LNCAP (cell line): ENCODE measurements around the gene TUBA1C.

Experiments used
- TF ChIP-seq, protein P1 (sequence below): fragments of 450-650 bp; IDR thresholded peaks from 2 replicates; pipeline ENCODE4 v1.5.1; 2017; ENCODE audit warnings: mild to moderate bottlenecking

TUBA1C gene

DNA sequence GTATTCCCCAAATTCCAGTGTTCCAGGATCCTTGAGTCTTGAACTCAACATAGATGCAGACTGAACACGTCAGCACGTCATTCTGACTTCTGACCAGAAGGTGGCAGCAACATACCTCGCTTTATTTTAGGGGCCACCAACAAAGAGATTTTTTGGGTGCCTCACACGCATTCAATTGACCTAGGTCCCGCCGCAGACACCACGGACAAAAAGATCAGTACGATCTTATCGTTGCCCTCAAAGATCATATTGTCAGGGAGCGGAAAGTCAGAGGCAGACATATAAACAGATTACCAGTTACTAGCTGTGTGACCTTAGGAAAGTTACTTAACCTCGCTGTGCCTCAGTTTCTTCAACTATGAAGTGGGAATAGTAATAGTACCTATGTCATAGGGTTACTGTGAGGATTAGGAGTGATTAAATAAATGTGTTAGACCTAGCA is 23.6 kb downstream of the TUBA1C start:
- TF ChIP-seq, protein P1, sequence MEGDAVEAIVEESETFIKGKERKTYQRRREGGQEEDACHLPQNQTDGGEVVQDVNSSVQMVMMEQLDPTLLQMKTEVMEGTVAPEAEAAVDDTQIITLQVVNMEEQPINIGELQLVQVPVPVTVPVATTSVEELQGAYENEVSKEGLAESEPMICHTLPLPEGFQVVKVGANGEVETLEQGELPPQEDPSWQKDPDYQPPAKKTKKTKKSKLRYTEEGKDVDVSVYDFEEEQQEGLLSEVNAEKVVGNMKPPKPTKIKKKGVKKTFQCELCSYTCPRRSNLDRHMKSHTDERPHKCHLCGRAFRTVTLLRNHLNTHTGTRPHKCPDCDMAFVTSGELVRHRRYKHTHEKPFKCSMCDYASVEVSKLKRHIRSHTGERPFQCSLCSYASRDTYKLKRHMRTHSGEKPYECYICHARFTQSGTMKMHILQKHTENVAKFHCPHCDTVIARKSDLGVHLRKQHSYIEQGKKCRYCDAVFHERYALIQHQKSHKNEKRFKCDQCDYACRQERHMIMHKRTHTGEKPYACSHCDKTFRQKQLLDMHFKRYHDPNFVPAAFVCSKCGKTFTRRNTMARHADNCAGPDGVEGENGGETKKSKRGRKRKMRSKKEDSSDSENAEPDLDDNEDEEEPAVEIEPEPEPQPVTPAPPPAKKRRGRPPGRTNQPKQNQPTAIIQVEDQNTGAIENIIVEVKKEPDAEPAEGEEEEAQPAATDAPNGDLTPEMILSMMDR: peak; percentile 89

DNA sequence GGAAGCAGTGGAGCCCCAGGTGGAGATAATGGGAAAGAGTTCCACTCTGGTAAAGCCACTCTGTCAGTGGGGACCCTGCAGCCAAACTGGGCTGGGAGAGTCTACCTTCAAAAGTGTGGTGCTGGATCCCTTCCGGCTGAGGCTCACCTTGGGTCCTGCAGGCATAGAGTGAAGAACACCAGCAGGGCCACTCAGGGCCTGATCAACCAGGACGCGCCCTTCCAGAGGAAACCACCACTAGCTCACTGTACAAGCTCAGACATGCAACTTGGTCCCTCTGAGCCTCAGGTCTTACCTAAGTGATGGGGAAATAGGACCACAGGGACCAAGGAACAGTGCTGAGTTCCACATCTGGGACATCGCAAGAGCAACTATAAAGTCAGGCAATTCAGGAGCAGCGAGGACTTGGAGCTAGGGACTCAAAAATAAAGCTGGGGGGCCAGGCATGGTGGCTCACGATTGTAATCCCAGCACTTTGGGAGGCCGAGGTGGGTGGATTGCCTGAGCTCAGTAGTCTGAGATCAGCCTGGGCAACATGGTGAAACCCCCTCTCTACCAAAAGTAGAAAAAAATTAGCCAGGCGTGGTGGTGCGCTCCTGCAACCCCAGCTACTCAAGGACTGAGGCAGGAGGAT is 24.2 kb downstream of the TUBA1C start:
- TF ChIP-seq, protein P1: no peak

DNA sequence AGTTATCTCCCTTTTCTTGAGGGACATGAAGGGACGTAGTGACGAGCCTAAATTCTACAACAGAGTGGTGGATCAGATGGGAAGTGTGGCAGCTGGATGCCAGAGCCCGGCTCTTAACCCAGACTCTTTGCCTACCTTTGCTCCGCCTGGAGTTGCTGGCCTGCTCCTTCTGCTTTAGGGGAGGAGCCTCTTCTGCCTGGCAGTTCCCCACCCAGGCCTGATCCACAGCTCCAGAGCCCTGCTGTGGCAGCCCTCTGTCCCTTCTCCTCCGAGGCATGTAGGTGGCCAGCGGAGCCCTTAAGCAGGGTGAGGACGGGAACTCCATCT is 27.8 kb downstream of the TUBA1C start:
- TF ChIP-seq, protein P1: no peak

DNA sequence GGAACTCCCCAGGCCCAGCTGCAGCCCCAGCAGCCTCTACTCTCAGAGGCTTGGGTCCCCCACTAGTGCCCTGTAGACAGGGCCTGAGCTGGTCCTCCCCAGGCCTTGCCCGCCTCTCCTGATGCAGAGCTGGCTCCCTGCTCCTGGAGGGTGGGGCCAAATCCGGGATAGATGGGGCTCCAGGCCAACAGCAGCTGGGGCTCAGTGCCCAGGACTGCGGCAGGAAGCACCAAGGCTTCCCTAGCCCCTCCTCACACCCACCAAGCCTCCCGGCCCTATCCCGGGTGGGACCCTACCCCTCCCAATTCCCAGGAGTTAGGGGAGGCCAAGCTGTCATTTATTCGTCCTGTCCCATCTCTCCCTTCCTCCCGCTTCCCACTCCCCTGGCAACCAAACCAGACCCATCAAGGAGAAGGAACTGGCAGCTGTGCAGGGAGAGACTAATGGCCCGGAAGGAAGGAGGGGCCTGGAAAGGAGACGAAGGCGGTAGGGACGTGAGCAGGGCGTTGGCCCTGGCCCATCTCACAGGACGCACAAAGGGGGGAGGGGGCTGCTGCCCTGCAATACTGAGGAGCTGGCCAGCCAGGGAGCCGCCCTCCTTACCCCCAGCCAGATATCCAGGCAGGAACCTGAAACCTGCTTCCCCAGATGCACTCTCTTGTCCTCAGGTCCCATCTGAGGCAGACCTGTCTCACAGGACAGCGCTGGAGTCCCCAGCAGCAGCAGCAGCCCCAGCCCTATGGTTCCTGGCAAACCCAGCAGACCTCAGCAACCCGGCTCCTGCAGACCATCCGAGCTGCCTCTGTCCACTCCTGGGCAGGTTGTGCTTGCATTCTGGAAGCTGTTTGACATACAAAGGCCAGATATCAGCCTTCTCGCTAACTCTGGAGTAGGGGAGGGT is 28.4 kb downstream of the TUBA1C start:
- TF ChIP-seq, protein P1: no peak

DNA sequence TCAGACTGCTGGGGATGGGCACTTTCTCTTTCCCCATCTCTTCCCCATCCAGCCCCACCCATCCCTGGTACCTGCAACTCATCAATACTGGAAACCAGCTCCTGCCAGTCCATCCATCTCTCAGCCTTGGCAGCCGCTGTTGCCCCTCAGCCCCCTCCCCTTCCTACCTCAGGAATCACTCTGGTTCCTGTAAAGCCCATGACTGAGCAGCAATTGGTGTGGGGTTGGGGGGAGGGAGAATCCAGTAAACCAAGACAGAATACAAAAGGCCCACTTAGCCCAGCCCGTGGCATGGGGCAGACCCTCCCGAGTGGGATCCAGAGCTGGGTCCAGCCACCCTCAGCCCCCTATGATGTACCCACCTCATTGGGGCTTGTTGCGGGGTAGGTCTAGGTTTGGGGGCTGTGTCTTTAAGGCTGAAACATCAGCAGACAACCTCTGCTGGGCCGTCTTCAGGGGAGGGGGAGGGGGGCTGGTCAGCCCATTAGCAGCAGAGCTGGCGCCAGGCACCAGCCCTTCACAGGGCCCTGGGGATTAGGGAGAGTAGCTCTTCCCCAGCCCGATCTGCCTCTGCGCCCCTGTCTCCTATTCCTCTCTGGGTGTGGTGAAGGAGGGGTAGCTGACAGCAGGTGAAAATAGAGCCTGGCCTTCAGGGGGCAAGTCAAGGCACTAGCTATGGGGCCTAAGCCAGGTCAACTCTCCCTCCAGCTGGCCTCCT is 29.4 kb downstream of the TUBA1C start:
- TF ChIP-seq, protein P1: no peak

DNA sequence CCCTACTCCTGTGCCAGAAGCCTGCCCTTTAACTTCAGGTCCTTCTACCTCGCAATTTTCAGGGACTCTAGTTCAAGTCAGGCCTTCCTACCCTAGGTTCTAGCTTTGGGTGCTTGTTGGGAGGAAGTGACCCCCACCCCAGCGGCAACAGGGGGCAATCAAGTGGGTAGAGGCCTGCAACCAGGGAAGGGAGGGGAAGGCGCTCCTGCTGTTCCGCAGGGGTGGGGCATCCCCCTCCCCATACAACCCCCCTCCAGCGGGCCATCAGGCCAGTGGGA is 29.9 kb downstream of the TUBA1C start:
- TF ChIP-seq, protein P1: no peak

DNA sequence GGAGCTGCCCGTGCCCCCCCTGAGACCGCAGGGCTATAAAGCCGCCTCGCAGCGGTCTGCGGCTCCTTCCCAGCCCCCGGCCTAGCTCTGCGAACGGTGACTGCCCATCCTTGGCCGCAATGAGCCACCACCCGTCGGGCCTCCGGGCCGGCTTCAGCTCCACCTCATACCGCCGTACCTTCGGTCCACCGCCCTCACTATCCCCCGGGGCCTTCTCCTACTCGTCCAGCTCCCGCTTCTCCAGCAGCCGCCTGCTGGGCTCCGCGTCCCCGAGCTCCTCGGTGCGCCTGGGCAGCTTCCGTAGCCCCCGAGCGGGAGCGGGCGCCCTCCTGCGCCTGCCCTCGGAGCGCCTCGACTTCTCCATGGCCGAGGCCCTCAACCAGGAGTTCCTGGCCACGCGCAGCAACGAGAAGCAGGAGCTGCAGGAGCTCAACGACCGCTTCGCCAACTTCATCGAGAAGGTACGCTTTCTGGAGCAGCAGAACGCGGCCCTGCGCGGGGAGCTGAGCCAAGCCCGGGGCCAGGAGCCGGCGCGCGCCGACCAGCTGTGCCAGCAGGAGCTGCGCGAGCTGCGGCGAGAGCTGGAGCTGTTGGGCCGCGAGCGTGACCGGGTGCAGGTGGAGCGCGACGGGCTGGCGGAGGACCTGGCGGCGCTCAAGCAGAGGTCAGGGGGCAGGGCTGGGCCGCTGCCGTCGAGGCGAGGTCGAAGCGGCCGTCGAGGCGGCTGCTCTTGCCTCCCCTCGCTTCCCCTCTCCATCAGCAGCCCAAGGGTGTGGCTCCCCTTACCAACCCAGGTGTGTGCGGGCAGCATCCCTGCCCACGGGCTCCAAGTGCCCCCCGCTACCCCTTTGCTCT is 30.4 kb downstream of the TUBA1C start, which contains the start of gene PRPH:
Gene PRPH, plus strand, starts transcription at position 66 of the 855 bp plus-strand sequence. Its CDS starts 54 bp downstream, at position 120.
- TF ChIP-seq, protein P1: no peak
